ENCODE data around the gene SMCO1.

GRCh38 chr3:196533260-196533681 lies 18.1 kb upstream of the SMCO1 start:
- TF ChIP-seq, protein P1, sequence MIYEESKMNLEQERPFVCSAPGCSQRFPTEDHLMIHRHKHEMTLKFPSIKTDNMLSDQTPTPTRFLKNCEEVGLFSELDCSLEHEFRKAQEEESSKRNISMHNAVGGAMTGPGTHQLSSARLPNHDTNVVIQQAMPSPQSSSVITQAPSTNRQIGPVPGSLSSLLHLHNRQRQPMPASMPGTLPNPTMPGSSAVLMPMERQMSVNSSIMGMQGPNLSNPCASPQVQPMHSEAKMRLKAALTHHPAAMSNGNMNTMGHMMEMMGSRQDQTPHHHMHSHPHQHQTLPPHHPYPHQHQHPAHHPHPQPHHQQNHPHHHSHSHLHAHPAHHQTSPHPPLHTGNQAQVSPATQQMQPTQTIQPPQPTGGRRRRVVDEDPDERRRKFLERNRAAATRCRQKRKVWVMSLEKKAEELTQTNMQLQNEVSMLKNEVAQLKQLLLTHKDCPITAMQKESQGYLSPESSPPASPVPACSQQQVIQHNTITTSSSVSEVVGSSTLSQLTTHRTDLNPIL (CRISPR knock-in tag; IDR thresholded peaks at IDR 0.05; ENCODE audit: low read depth): no peak
- TF ChIP-seq RARB (CRISPR knock-in tag; IDR thresholded peaks at IDR 0.05) (no peak), SNAI2 (CRISPR knock-in tag; IDR thresholded peaks at IDR 0.05) (no peak), TCF4 (CRISPR knock-in tag; IDR thresholded peaks at IDR 0.05; ENCODE audit: borderline replicate concordance) (no peak), ZC3H10 (CRISPR knock-in tag; IDR thresholded peaks at IDR 0.05) (no peak), PATZ1 (CRISPR knock-in tag; IDR thresholded peaks at IDR 0.05; ENCODE audit: borderline replicate concordance) (no peak)

Measured in SK-N-SH treated with all-trans-retinoic acid at 6 μM for 48 hours (cell line).